ENCODE data around the gene ABCB10. TPM values are rescaled to one million over a fixed set of nuclear protein-coding genes. Genes with fewer than 3 reads are reported as not detected.

Gene ABCB10
- total and polyA plus RNA-seq, 2 experiments from 2014 or later = 4.7 to 9.7 TPM

GRCh38 chr1:229552732-229553131, 5.8 kb downstream of the ABCB10 start (continued):
- TF ChIP-seq ZNF331 (CRISPR knock-in tag; IDR thresholded peaks at IDR 0.05; ENCODE audit: low read depth) = no peak

- no peak for DNase-seq (ENCODE audit: low spot score)
- H3K4me1 Mint-ChIP-seq = peaks cover 12% of the 10 kb centered on the region
- peaks cover 37% of the 10 kb centered on the region for H3K79me2 ChIP-seq (replicated peaks; ENCODE audit: insufficient read depth)
- 0 out of 2 replicates have a peak, but pooled peaks cover 9% of the 10 kb centered on the region for H4K20me1 ChIP-seq (replicated peaks; ENCODE audit: insufficient read depth)
- H3K4me2 ChIP-seq = no peak overlapping the region
- no peak overlapping the region for H3K4me3 ChIP-seq
- H3K27me3 ChIP-seq (ENCODE audit: insufficient read depth) = no peaks in the 10 kb centered on the region
- no peaks in the 10 kb centered on the region for H3K36me3 ChIP-seq (ENCODE audit: insufficient read depth)
- no peak overlapping the region for H3K27ac ChIP-seq (ENCODE audit: low read depth)
- no peak for ATAC-seq
- no peaks in the 10 kb centered on the region; the same call in 2 of the 3 replicates for H3K36me3 Mint-ChIP-seq (ENCODE audit: low read depth)
- no peaks in the 10 kb centered on the region for H3K27me3 Mint-ChIP-seq (ENCODE audit: insufficient read depth, low read depth, poor library complexity)
- H3K9me2 ChIP-seq (ENCODE audit: insufficient read depth) = no peaks in the 10 kb centered on the region
- H3K4me1 ChIP-seq (ENCODE audit: insufficient read depth) = no peaks in the 10 kb centered on the region
- H2AFZ ChIP-seq = no peak overlapping the region
- no peak overlapping the region for H3K27ac Mint-ChIP-seq
- H3K9me3 Mint-ChIP-seq = no peaks in the 10 kb centered on the region
- no peak overlapping the region for H3K4me3 Mint-ChIP-seq
- no peaks in the 10 kb centered on the region for H3F3A ChIP-seq (replicated peaks; ENCODE audit: low read depth)
- no peak for TF ChIP-seq EZH2 (IDR thresholded peaks at IDR 0.05; ENCODE audit: low read depth, unreplicated experiment)
- TF ChIP-seq CTCF (conservative IDR thresholded peaks at IDR 0.05; ENCODE audit: low read depth in 2 of 2) = no peak
- TF ChIP-seq ETS1 (IDR thresholded peaks at IDR 0.05) = no peak
- TF ChIP-seq CREB1 (CRISPR knock-in tag; IDR thresholded peaks at IDR 0.05; ENCODE audit: low read depth) = no peak
- no peak for TF ChIP-seq STAT1 (IDR thresholded peaks at IDR 0.05; ENCODE audit: unreplicated experiment)
- no peak for TF ChIP-seq ZNF462 (CRISPR knock-in tag; IDR thresholded peaks at IDR 0.05)
- no peak for TF ChIP-seq NANOG (IDR thresholded peaks at IDR 0.05; ENCODE audit: borderline replicate concordance)
- no peak for TF ChIP-seq JUNB (IDR thresholded peaks at IDR 0.05; ENCODE audit: unreplicated experiment)
- TF ChIP-seq ZNF331 (CRISPR knock-in tag; IDR thresholded peaks at IDR 0.05; ENCODE audit: low read depth) = no peak
- TF ChIP-seq REST (IDR thresholded peaks at IDR 0.05; ENCODE audit: unreplicated experiment) = no peak
- TF ChIP-seq ZNF114 (CRISPR knock-in tag; IDR thresholded peaks at IDR 0.05) = no peak
- TF ChIP-seq EZH2phosphoT487 (IDR thresholded peaks at IDR 0.05; ENCODE audit: unreplicated experiment) = no peak
Measured at GRCh38 chr1:229550812-229551567, 7.5 kb downstream of the ABCB10 start.

Data from GM23338 (cell line).